DOHH2 (cell line): Measurements from ENCODE around the gene GPRIN3.

ENCODE experiments used
- H3F3A ChIP-seq: fragments of 200-600 bp; sonication (generic), shearing (Covaris generic); 2 replicates; pipeline ENCODE4 v1.6.0; 2016; ENCODE audit warnings: antibody characterized with exemption, mild to moderate bottlenecking; ENCODE audit not compliant: control insufficient read depth, insufficient read depth
- H3K27ac ChIP-seq: fragments of 200-600 bp; sonication (generic); 2 replicates; pipeline ENCODE4 v1.5.1; 2014; ENCODE audit warnings: low read depth, mild to moderate bottlenecking, low read length, moderate library complexity
- H3K27me3 ChIP-seq: fragments of 200-600 bp; sonication (generic); 2 replicates; pipeline ENCODE4 v1.6.1; 2014; ENCODE audit warnings: mild to moderate bottlenecking, low read length, mixed read lengths; ENCODE audit not compliant: control insufficient read depth
- H3K36me3 ChIP-seq: fragments of 200-600 bp; sonication (generic); 2 replicates; pipeline ENCODE4 v1.6.1; 2014; ENCODE audit warnings: mild to moderate bottlenecking, low read length, moderate library complexity, mixed read lengths; ENCODE audit not compliant: control insufficient read depth
- H3K4me1 ChIP-seq: fragments of 200-600 bp; sonication (generic); 2 replicates; pipeline ENCODE4 v1.6.1; 2014; ENCODE audit warnings: mild to moderate bottlenecking, low read length, mixed read lengths; ENCODE audit not compliant: control insufficient read depth
- H3K4me2 ChIP-seq: fragments of 200-600 bp; sonication (generic); 2 replicates; pipeline ENCODE4 v1.6.0; 2014; ENCODE audit warnings: mild to moderate bottlenecking, low read length, moderate library complexity
- H3K4me3 ChIP-seq: fragments of 200-600 bp; sonication (generic); 2 replicates; pipeline ENCODE4 v1.5.1; 2014; ENCODE audit warnings: mild to moderate bottlenecking, low read length, mixed read lengths
- H3K79me2 ChIP-seq: fragments of 200-600 bp; sonication (generic); 2 replicates; pipeline ENCODE4 v1.6.1; 2014; ENCODE audit warnings: mild to moderate bottlenecking, low read length, mixed read lengths; ENCODE audit not compliant: control insufficient read depth
- H3K9me2 ChIP-seq: fragments of 200-600 bp; sonication (generic); replicated peaks from 2 replicates; pipeline ENCODE4 v1.6.1; 2014; ENCODE audit warnings: mild to moderate bottlenecking, low read length, mixed read lengths; ENCODE audit not compliant: control insufficient read depth
- H3K9me3 ChIP-seq: fragments of 200-600 bp; sonication (generic); 2 replicates; pipeline ENCODE4 v1.6.1; 2014; ENCODE audit warnings: antibody characterized with exemption, low read length, mixed read lengths; ENCODE audit not compliant: control insufficient read depth, insufficient read depth
- H4K20me1 ChIP-seq: fragments of 200-600 bp; sonication (generic); 2 replicates; pipeline ENCODE4 v1.6.0; 2014; ENCODE audit warnings: low read depth, mild to moderate bottlenecking, antibody characterized with exemption, low read length, moderate library complexity; ENCODE audit not compliant: control insufficient read depth, insufficient read depth
- CTCF ChIP-seq: fragments of 200-600 bp; sonication (generic); IDR thresholded peaks from one replicate; pipeline ENCODE4 v1.5.1; 2014; ENCODE audit warnings: antibody characterized with exemption, mild to moderate bottlenecking, low read depth, low read length; ENCODE audit not compliant: poor library complexity, severe bottlenecking
- EZH2phosphoT487 ChIP-seq: fragments of 200-600 bp; sonication (generic); IDR thresholded peaks from 2 replicates; pipeline ENCODE4 v1.6.1; 2017; ENCODE audit warnings: borderline replicate concordance, mild to moderate bottlenecking, antibody characterized with exemption, low read length, moderate library complexity, mixed read lengths

The GPRIN3 gene

GRCh38 chr4:89222170-89222569 lies 85.4 kb downstream of the GPRIN3 start:
- H3F3A ChIP-seq, result no peaks in the 10 kb centered on the region
- TF ChIP-seq CTCF, result no peak
- no peak for TF ChIP-seq EZH2phosphoT487
- no peaks in the 10 kb centered on the region for H3K9me2 ChIP-seq
- no peaks in the 10 kb centered on the region for H3K4me1 ChIP-seq
- no peak overlapping the region for H3K4me2 ChIP-seq
- H3K36me3 ChIP-seq, result no peaks in the 10 kb centered on the region
- H3K4me3 ChIP-seq, result no peak overlapping the region
- H3K27me3 ChIP-seq, result no peaks in the 10 kb centered on the region
- H3K79me2 ChIP-seq, result no peaks in the 10 kb centered on the region
- no peaks in the 10 kb centered on the region for H3K9me3 ChIP-seq
- no peak overlapping the region for H3K27ac ChIP-seq
- no peaks in the 10 kb centered on the region for H4K20me1 ChIP-seq

GRCh38 chr4:89221167-89221867 lies 86.3 kb downstream of the GPRIN3 start:
- no peaks in the 10 kb centered on the region for H3K9me2 ChIP-seq
- H3K27me3 ChIP-seq, result no peaks in the 10 kb centered on the region
- H4K20me1 ChIP-seq, result no peaks in the 10 kb centered on the region
- H3K27ac ChIP-seq, result no peak overlapping the region
- H3K36me3 ChIP-seq, result no peaks in the 10 kb centered on the region
- H3K4me3 ChIP-seq, result no peak overlapping the region
- TF ChIP-seq EZH2phosphoT487 (no peak), CTCF (no peak)
- no peaks in the 10 kb centered on the region for H3K9me3 ChIP-seq
- no peaks in the 10 kb centered on the region for H3F3A ChIP-seq
- no peaks in the 10 kb centered on the region for H3K4me1 ChIP-seq
- no peaks in the 10 kb centered on the region for H3K79me2 ChIP-seq
- H3K4me2 ChIP-seq, result no peak overlapping the region

- H4K20me1 ChIP-seq, result no peaks in the 10 kb centered on the region
- no peaks in the 10 kb centered on the region for H3K9me3 ChIP-seq
- no peak overlapping the region for H3K4me2 ChIP-seq
- TF ChIP-seq CTCF, result no peak
- no peak for TF ChIP-seq EZH2phosphoT487
- no peaks in the 10 kb centered on the region for H3K79me2 ChIP-seq
- no peak overlapping the region for H3K4me3 ChIP-seq
- no peak overlapping the region for H3K27ac ChIP-seq
- no peaks in the 10 kb centered on the region for H3K27me3 ChIP-seq
- H3K9me2 ChIP-seq, result no peaks in the 10 kb centered on the region
- no peaks in the 10 kb centered on the region for H3K36me3 ChIP-seq
- H3K4me1 ChIP-seq, result peaks cover 6% of the 10 kb centered on the region; the same call in 1 of the 2 replicates
- no peaks in the 10 kb centered on the region for H3F3A ChIP-seq
Observed at GRCh38 chr4:89218587-89218986, 89.0 kb downstream of the GPRIN3 start.
